Keratinocyte (primary cell): ENCODE results near the gene PLCXD1. TPM values are rescaled to one million over a fixed set of nuclear protein-coding genes. Genes with fewer than 3 reads are reported as not detected.

Experiments
- DNase-seq: peaks from one replicate; pipeline ENCODE4 v3.0.0-alpha.2; 2011; ENCODE audit warnings: low read depth, missing footprints, low spot score
- FAIRE-seq: peaks from 2 replicates; lab custom pipeline; 2011; peaks lifted over from hg19 to GRCh38; lab: Jason Lieb, UNC
- H2AFZ ChIP-seq: 2 replicates; pipeline ENCODE4 v1.6.0; 2012; ENCODE audit warnings: low read length, control low read depth, inconsistent platforms; ENCODE audit not compliant: control insufficient read depth
- H3K27ac ChIP-seq: 2 replicates; pipeline ENCODE4 v1.5.1; 2011; ENCODE audit warnings: low read length; ENCODE audit not compliant: control insufficient read depth, insufficient read depth
- H3K27me3 ChIP-seq: 3 replicates; pipeline ENCODE4 v1.6.0; 2011; ENCODE audit warnings: low read length; ENCODE audit not compliant: control insufficient read depth, insufficient read depth; ENCODE audit errors: extremely low read depth
- H3K36me3 ChIP-seq, 2 experiments: 2 replicates in 1 of 2; 3 replicates in 1 of 2; pipeline ENCODE4 v1.5.1; 2011; ENCODE audit warnings: low read length in 2 of 2, mild to moderate bottlenecking in 1 of 2; ENCODE audit not compliant: control insufficient read depth in 2 of 2, insufficient read depth in 2 of 2; ENCODE audit errors: extremely low read depth in 1 of 2
- H3K4me1 ChIP-seq: 3 replicates; pipeline ENCODE4 v1.5.1; 2011; ENCODE audit warnings: low read length; ENCODE audit not compliant: control insufficient read depth, insufficient read depth; ENCODE audit errors: extremely low read depth
- H3K4me2 ChIP-seq: 3 replicates; pipeline ENCODE4 v1.6.0; 2011; ENCODE audit warnings: low read depth, low read length; ENCODE audit not compliant: control insufficient read depth, insufficient read depth; ENCODE audit errors: extremely low read depth
- H3K4me3 ChIP-seq, 3 experiments: fragments of 200-600 bp in 1 of 3; sonication (generic) in 1 of 3; 2 replicates in 2 of 3; 3 replicates in 1 of 3; pipeline ENCODE4 v1.5.1; 2011 to 2016; ENCODE audit warnings: low read length in 3 of 3, mild to moderate bottlenecking in 3 of 3, control low read depth in 2 of 3, inconsistent platforms in 1 of 3, low read depth in 1 of 3, mixed read lengths in 1 of 3, mixed run types in 1 of 3, moderate library complexity in 1 of 3; ENCODE audit not compliant: control insufficient read depth in 2 of 3, insufficient read depth in 2 of 3; ENCODE audit errors: extremely low read depth in 1 of 3
- H3K79me2 ChIP-seq: 2 replicates; pipeline ENCODE4 v1.6.0; 2012; ENCODE audit warnings: low read length; ENCODE audit not compliant: control insufficient read depth, insufficient read depth
- H3K9ac ChIP-seq: 3 replicates; pipeline ENCODE4 v1.6.0; 2011; ENCODE audit warnings: low read length; ENCODE audit not compliant: control insufficient read depth, insufficient read depth; ENCODE audit errors: extremely low read depth
- H3K9me1 ChIP-seq: 3 replicates; pipeline ENCODE4 v1.6.0; 2011; ENCODE audit warnings: low read length; ENCODE audit not compliant: control insufficient read depth, insufficient read depth; ENCODE audit errors: extremely low read depth
- H3K9me3 ChIP-seq: 2 replicates; pipeline ENCODE4 v1.5.1; 2012; ENCODE audit warnings: low read depth, low read length; ENCODE audit not compliant: control insufficient read depth
- H4K20me1 ChIP-seq: 3 replicates; pipeline ENCODE4 v1.6.0; 2011; ENCODE audit warnings: low read length; ENCODE audit not compliant: control insufficient read depth, insufficient read depth; ENCODE audit errors: extremely low read depth
- EZH2 ChIP-seq: IDR thresholded peaks from one replicate; pipeline ENCODE4 v1.6.1; 2012; ENCODE audit warnings: inconsistent platforms, mild to moderate bottlenecking, low read length, moderate library complexity
- dilution Hi-C: fragments of 300-500 bp; cut with MboI; formaldehyde crosslinking; loops from one replicate; pipeline ENCODE4 v1.7.0; 2020; ENCODE audit warnings: low sequenced_read_pairs; ENCODE audit not compliant: extremely low pct_ligation_motif_present
- polyA plus RNA-seq, 5 experiments: library from polyadenylated mRNA; depleted of rRNA in 3 of 5; stranded (reverse) in 3 of 5; stranded (forward) in 1 of 5; unstranded in 1 of 5; fragments of >200 nt; gene quantifications; 1 replicate in 1 of 5; 2 replicates in 3 of 5; 3 replicates in 1 of 5; pipeline versions ENCODE4 v1.2.1 to v1.2.3, GENCODE V29; 2011 to 2012; ENCODE audit warnings: missing spikeins in 2 of 5, low read depth in 1 of 5, low replicate concordance in 1 of 5
- TF ChIP-seq, protein P1 (sequence below), 3 experiments: IDR thresholded peaks in 1 of 3; conservative IDR thresholded peaks in 1 of 3; optimal IDR thresholded peaks in 1 of 3; 2 replicates in 2 of 3; 3 replicates in 1 of 3; pipeline versions ENCODE3 to v1.5.1; 2011; ENCODE audit warnings: low read length in 3 of 3, mild to moderate bottlenecking in 3 of 3, moderate library complexity in 2 of 3, control low read depth in 1 of 3, inconsistent platforms in 1 of 3; ENCODE audit not compliant: insufficient read depth in 2 of 3; ENCODE audit errors: extremely low read depth in 1 of 3

The PLCXD1 gene
- polyA plus RNA-seq, 1 donor (not counting 4 experiments of a cell fraction or from before 2014, with no cell fraction given) = 6.3 TPM

- dilution Hi-C loops = no loop called here
- TF ChIP-seq EZH2 = no peak
- TF ChIP-seq, protein P1, sequence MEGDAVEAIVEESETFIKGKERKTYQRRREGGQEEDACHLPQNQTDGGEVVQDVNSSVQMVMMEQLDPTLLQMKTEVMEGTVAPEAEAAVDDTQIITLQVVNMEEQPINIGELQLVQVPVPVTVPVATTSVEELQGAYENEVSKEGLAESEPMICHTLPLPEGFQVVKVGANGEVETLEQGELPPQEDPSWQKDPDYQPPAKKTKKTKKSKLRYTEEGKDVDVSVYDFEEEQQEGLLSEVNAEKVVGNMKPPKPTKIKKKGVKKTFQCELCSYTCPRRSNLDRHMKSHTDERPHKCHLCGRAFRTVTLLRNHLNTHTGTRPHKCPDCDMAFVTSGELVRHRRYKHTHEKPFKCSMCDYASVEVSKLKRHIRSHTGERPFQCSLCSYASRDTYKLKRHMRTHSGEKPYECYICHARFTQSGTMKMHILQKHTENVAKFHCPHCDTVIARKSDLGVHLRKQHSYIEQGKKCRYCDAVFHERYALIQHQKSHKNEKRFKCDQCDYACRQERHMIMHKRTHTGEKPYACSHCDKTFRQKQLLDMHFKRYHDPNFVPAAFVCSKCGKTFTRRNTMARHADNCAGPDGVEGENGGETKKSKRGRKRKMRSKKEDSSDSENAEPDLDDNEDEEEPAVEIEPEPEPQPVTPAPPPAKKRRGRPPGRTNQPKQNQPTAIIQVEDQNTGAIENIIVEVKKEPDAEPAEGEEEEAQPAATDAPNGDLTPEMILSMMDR (optimal IDR thresholded peaks at IDR 0.05 in 1 of 3, IDR thresholded peaks at IDR 0.05 in 1 of 3, conservative IDR thresholded peaks at IDR 0.05 in 1 of 3; ENCODE audit: extremely low read depth in 1 of 3, insufficient read depth in 2 of 3, low read length in 3 of 3) = no peak
- DNase-seq = no peak
- no peaks in the 10 kb centered on the region for H3K79me2 ChIP-seq
- peaks cover 11% of the 10 kb centered on the region for H3K27me3 ChIP-seq
- H3K27ac ChIP-seq = no peak overlapping the region
- no peaks in the 10 kb centered on the region for H4K20me1 ChIP-seq
- FAIRE-seq = no peak
- no peak overlapping the region for H3K9ac ChIP-seq
- H3K4me3 ChIP-seq = no peak overlapping the region
- no peaks in the 10 kb centered on the region for H3K4me1 ChIP-seq
- H3K4me2 ChIP-seq = no peak overlapping the region
- H2AFZ ChIP-seq = no peak overlapping the region
- peaks cover 0 to 2% of the 10 kb centered on the region in 2 experiments for H3K36me3 ChIP-seq
- H3K9me3 ChIP-seq = no peaks in the 10 kb centered on the region
- H3K9me1 ChIP-seq = no peaks in the 10 kb centered on the region
These were observed 53.2 kb downstream of the PLCXD1 start for GRCh38 chrX:334331-334891.

DNA sequence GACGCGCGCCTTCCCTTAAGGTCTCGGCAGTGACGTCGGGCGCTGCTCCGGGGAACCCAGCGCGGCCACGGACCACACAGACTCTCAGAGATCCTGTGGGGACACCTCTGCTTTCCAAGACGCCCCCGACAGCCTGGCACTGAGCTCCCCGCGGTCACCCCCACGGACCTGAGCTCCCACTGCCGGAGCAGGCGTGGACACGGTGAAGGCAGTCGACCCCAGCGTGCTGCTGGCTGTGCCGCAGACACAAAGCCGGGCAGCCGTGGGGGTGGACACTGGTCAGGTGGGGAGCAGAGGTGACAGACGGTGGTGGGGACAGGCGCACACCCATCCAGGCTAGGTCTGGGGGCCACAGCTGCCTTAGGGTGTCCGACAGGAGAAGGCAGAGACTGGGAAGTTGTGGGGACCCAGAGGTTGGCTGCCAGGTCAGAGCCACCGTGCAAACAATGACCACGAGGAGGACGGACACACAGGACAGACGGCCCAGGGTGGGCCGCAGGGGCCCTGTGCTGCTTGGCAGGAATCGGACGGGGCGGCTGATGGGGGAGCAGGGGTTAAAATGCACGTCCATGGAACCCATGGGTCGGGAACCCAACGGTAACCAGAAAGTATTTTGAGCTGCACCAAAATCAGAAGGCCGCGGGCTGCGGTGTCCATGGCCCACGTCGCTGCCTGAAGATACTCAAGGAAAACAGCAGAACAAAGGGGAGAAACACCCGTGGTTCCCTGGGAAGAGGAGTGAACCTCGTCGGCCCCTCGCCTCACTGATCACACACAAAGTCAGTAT is 54.0 kb downstream of the PLCXD1 start:
- DNase-seq (no peak), FAIRE-seq (no peak)
- Histone ChIP-seq H3K4me3 (no peak overlapping the region), H3K36me3 (peaks cover 0 to 2% of the 10 kb centered on the region in 2 experiments), H3K4me2 (no peak overlapping the region), H3K27me3 (peaks cover 11% of the 10 kb centered on the region), H3K9me1 (no peaks in the 10 kb centered on the region), H4K20me1 (no peaks in the 10 kb centered on the region), H3K9ac (no peak overlapping the region), H3K79me2 (no peaks in the 10 kb centered on the region), H2AFZ (no peak overlapping the region), H3K4me1 (no peaks in the 10 kb centered on the region), H3K9me3 (no peaks in the 10 kb centered on the region), H3K27ac (no peak overlapping the region)
- TF ChIP-seq, protein P1 (optimal IDR thresholded peaks at IDR 0.05 in 1 of 3, IDR thresholded peaks at IDR 0.05 in 1 of 3, conservative IDR thresholded peaks at IDR 0.05 in 1 of 3; ENCODE audit: extremely low read depth in 1 of 3, insufficient read depth in 2 of 3, low read length in 3 of 3) = no peak
- no peak for TF ChIP-seq EZH2
- dilution Hi-C loops = no loop called here
